Neural cell (in vitro differentiated cells): ENCODE results near the gene PARP3.

Experiments used
- EZH2 ChIP-seq: fragments of 200-600, 300-800 bp; shearing (Covaris generic), sonication (generic); IDR thresholded peaks from 2 replicates; pipeline ENCODE4 v1.6.1; 2014; ENCODE audit warnings: antibody characterized with exemption, low read length, borderline replicate concordance, mild to moderate bottlenecking; ENCODE audit not compliant: insufficient read depth, poor library complexity, severe bottlenecking
- MXI1 ChIP-seq: fragments of 450-650 bp; conservative IDR thresholded peaks from 2 replicates; pipeline ENCODE4 v1.6.1; 2014; ENCODE audit warnings: antibody characterized with exemption, mild to moderate bottlenecking; ENCODE audit not compliant: poor library complexity, severe bottlenecking
- POLR2AphosphoS5 ChIP-seq: IDR thresholded peaks from 2 replicates; pipeline ENCODE4 v1.6.1; 2012
- TF ChIP-seq, protein P1 (sequence below): fragments of 450-650 bp; IDR thresholded peaks from 2 replicates; pipeline ENCODE4 v1.5.1; 2014; ENCODE audit warnings: antibody characterized with exemption, mild to moderate bottlenecking, moderate library complexity; ENCODE audit not compliant: poor library complexity, severe bottlenecking
- TF ChIP-seq, protein P2 (sequence below): IDR thresholded peaks from 2 replicates; pipeline ENCODE4 v1.6.1; 2012; ENCODE audit warnings: borderline replicate concordance

DNA sequence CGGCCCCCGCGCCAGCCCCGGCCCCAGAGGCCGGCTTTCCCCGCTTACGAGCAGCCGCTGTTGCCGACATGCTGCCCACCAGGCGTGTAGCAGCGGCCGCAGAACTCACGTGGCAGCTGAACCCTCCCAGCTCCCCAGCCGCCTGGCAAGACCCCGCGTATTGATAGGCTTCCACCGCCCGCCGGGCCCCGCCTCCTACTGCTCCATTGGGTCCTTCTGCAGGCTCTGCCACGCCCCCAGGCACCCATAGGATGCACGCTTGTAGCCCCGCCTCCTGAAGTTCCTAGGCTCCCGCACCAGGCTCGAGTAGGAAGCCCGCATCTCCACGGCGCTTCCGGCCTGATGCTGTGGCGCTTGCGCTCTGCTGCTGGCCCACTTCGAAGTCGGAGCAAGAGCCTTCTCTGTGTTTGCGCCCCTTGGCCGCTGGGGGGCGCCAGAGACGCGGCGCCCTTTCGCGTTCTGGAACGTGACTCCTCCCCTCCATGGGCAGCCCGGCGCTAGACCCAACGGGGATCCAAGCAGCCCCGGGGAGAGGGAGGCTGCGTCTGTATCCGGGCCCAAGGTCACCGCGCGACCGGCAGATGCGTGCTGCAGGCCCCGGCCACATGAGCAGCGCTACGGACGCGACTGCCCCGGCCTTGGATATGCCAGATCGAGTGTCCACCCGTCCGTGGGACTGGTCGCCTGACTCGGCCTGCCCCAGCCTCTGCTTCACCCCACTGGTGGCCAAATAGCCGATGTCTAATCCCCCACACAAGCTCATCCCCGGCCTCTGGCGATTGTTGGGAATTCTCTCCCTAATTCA, at the start of gene PARP3, which contains the start of gene RRP9:
- TF ChIP-seq, protein P1, sequence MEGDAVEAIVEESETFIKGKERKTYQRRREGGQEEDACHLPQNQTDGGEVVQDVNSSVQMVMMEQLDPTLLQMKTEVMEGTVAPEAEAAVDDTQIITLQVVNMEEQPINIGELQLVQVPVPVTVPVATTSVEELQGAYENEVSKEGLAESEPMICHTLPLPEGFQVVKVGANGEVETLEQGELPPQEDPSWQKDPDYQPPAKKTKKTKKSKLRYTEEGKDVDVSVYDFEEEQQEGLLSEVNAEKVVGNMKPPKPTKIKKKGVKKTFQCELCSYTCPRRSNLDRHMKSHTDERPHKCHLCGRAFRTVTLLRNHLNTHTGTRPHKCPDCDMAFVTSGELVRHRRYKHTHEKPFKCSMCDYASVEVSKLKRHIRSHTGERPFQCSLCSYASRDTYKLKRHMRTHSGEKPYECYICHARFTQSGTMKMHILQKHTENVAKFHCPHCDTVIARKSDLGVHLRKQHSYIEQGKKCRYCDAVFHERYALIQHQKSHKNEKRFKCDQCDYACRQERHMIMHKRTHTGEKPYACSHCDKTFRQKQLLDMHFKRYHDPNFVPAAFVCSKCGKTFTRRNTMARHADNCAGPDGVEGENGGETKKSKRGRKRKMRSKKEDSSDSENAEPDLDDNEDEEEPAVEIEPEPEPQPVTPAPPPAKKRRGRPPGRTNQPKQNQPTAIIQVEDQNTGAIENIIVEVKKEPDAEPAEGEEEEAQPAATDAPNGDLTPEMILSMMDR = peak; percentile 100
- TF ChIP-seq POLR2AphosphoS5 (peak; percentile 63), MXI1 (peak; percentile 100), EZH2 (no peak)
- TF ChIP-seq, protein P2, sequence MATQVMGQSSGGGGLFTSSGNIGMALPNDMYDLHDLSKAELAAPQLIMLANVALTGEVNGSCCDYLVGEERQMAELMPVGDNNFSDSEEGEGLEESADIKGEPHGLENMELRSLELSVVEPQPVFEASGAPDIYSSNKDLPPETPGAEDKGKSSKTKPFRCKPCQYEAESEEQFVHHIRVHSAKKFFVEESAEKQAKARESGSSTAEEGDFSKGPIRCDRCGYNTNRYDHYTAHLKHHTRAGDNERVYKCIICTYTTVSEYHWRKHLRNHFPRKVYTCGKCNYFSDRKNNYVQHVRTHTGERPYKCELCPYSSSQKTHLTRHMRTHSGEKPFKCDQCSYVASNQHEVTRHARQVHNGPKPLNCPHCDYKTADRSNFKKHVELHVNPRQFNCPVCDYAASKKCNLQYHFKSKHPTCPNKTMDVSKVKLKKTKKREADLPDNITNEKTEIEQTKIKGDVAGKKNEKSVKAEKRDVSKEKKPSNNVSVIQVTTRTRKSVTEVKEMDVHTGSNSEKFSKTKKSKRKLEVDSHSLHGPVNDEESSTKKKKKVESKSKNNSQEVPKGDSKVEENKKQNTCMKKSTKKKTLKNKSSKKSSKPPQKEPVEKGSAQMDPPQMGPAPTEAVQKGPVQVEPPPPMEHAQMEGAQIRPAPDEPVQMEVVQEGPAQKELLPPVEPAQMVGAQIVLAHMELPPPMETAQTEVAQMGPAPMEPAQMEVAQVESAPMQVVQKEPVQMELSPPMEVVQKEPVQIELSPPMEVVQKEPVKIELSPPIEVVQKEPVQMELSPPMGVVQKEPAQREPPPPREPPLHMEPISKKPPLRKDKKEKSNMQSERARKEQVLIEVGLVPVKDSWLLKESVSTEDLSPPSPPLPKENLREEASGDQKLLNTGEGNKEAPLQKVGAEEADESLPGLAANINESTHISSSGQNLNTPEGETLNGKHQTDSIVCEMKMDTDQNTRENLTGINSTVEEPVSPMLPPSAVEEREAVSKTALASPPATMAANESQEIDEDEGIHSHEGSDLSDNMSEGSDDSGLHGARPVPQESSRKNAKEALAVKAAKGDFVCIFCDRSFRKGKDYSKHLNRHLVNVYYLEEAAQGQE = peak; percentile 26
